ENCODE results near the gene OTUD4. TPM values are rescaled to one million over a fixed set of nuclear protein-coding genes. Genes with fewer than 3 reads are reported as not detected.

Gene OTUD4
- total RNA-seq, 1 donor from 2014 or later: 47.4 TPM

DNA sequence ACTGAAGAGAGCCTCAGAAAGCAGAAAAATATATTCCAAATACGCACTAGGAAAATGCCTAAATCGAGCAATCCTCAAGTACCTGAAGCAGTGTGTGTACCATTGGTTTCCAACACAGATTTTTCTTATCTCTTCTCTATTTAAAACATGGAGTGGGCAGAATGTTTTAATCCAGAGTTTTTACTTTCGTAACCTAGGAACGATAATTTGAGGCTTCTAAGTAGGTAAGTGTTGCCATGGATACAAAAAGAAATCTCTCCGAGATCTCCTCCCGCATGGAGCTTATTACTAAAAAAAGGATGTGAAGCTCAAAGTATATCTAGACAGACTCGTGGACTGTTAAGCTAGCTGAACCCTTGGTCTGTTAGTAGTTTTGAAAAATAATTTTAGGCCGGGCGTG is 23.0 kb upstream of the OTUD4 start:
- Histone ChIP-seq H3K79me2 (ENCODE audit: insufficient read depth, low read length) (no peaks in the 10 kb centered on the region), H3K4me2 (ENCODE audit: low read length) (no peak overlapping the region), H3K4me1 (ENCODE audit: insufficient read depth, low read length) (no peaks in the 10 kb centered on the region), H3K9ac (ENCODE audit: low read length) (no peak overlapping the region), H3K9me3 (ENCODE audit: insufficient read depth, low read depth, low read length) (no peaks in the 10 kb centered on the region), H3K27ac (ENCODE audit: low read depth, low read length) (no peak overlapping the region), H4K20me1 (ENCODE audit: insufficient read depth, low read length) (no peaks in the 10 kb centered on the region), H3K36me3 (ENCODE audit: insufficient read depth, low read length) (no peaks in the 10 kb centered on the region), H2AFZ (ENCODE audit: low read depth, low read length) (no peak overlapping the region), H3K27me3 (ENCODE audit: insufficient read depth, low read length) (no peaks in the 10 kb centered on the region), H3K4me3 (ENCODE audit: insufficient read depth, low read depth, low read length) (no peak overlapping the region)
- FAIRE-seq (no peak), DNase-seq (ENCODE audit: low read depth) (no peak)
- TF ChIP-seq, protein P1, sequence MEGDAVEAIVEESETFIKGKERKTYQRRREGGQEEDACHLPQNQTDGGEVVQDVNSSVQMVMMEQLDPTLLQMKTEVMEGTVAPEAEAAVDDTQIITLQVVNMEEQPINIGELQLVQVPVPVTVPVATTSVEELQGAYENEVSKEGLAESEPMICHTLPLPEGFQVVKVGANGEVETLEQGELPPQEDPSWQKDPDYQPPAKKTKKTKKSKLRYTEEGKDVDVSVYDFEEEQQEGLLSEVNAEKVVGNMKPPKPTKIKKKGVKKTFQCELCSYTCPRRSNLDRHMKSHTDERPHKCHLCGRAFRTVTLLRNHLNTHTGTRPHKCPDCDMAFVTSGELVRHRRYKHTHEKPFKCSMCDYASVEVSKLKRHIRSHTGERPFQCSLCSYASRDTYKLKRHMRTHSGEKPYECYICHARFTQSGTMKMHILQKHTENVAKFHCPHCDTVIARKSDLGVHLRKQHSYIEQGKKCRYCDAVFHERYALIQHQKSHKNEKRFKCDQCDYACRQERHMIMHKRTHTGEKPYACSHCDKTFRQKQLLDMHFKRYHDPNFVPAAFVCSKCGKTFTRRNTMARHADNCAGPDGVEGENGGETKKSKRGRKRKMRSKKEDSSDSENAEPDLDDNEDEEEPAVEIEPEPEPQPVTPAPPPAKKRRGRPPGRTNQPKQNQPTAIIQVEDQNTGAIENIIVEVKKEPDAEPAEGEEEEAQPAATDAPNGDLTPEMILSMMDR (IDR thresholded peaks at IDR 0.05; ENCODE audit: insufficient read depth, low read depth, low read length): no peak
- TF ChIP-seq EZH2 (IDR thresholded peaks at IDR 0.05; ENCODE audit: insufficient read depth, low read length): no peak
- no peaks in the 10 kb centered on the region for H3K4me1 Mint-ChIP-seq (ENCODE audit: low read depth, unreplicated experiment)
- no peaks in the 10 kb centered on the region for H3K9me3 Mint-ChIP-seq (ENCODE audit: unreplicated experiment)
- H3K27me3 Mint-ChIP-seq (ENCODE audit: low read depth, unreplicated experiment): no peaks in the 10 kb centered on the region
- no peak overlapping the region for H3K4me3 Mint-ChIP-seq (ENCODE audit: unreplicated experiment)
- H3K36me3 Mint-ChIP-seq (ENCODE audit: low read depth, unreplicated experiment): no peaks in the 10 kb centered on the region
- no peak overlapping the region for H3K27ac Mint-ChIP-seq (ENCODE audit: unreplicated experiment)

DNA sequence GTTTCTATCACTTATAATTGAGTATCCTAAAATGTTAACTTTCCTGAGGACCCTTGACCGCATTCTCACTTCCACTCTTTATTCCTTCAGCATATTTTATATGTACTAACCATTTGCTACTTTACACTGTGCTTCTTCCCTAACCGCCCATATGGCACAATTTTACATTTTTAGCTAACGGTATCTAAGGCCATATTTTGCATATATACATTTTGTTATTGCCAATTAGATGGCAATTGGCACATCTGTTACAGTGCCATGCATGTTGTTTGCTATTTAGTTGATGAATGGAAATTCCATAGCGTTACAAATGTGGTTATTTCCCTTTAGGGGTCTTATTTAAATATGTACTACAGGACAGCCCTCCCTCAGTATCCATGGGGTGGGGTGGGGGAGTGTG is 20.0 kb upstream of the OTUD4 start:
- H3K4me2 ChIP-seq (ENCODE audit: low read length): no peak overlapping the region
- H3K27ac Mint-ChIP-seq (ENCODE audit: unreplicated experiment): no peak overlapping the region
- no peak for FAIRE-seq

DNA sequence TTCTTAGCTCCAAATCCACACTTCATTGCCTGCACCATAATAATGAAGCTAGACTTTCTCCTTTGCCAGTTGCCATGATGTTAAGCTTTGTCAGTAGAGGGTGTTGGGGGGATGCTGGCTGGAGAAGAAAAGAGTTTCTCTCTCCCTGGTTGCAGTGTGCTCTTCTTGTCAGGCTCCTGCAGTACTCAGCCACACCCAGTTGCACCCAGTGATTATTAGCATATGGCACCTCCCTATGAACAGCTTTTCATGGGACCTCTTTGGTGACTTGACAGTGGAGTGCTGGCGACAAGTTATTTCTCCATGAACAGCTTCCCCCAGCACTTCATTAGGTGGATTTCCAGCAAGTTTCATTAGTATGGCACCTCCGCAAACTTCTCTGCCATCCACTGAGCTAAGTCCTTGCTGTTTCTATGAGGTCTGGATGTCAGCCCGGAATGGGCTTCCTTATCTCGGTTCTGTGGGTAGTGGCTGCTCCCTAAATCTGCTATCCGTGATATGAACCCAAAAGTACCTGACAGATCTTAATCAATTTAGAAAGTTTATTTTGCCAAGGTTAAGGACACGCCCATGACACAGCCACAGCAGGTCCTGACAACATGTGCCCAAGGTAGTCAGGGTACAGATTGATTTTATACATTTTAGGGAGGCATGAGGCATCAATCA is 18.8 kb upstream of the OTUD4 start:
- Mint-ChIP-seq H3K4me3 (ENCODE audit: unreplicated experiment) (no peak overlapping the region), H3K9me3 (ENCODE audit: unreplicated experiment) (peaks cover 1% of the 10 kb centered on the region), H3K27ac (ENCODE audit: unreplicated experiment) (no peak overlapping the region), H3K27me3 (ENCODE audit: low read depth, unreplicated experiment) (no peaks in the 10 kb centered on the region), H3K36me3 (ENCODE audit: low read depth, unreplicated experiment) (no peaks in the 10 kb centered on the region), H3K4me1 (ENCODE audit: low read depth, unreplicated experiment) (no peaks in the 10 kb centered on the region)
- H3K4me3 ChIP-seq (ENCODE audit: insufficient read depth, low read depth, low read length): no peak overlapping the region
- no peaks in the 10 kb centered on the region for H3K27me3 ChIP-seq (ENCODE audit: insufficient read depth, low read length)
- H2AFZ ChIP-seq (ENCODE audit: low read depth, low read length): no peak overlapping the region
- no peaks in the 10 kb centered on the region for H3K79me2 ChIP-seq (ENCODE audit: insufficient read depth, low read length)
- H4K20me1 ChIP-seq (ENCODE audit: insufficient read depth, low read length): no peaks in the 10 kb centered on the region
- H3K9ac ChIP-seq (ENCODE audit: low read length): no peak overlapping the region
- H3K9me3 ChIP-seq (ENCODE audit: insufficient read depth, low read depth, low read length): no peaks in the 10 kb centered on the region
- DNase-seq (ENCODE audit: low read depth) (no peak), FAIRE-seq (no peak)
- H3K4me1 ChIP-seq (ENCODE audit: insufficient read depth, low read length): no peaks in the 10 kb centered on the region
- H3K36me3 ChIP-seq (ENCODE audit: insufficient read depth, low read length): no peaks in the 10 kb centered on the region
- no peak overlapping the region for H3K27ac ChIP-seq (ENCODE audit: low read depth, low read length)
- TF ChIP-seq, protein P1 (IDR thresholded peaks at IDR 0.05; ENCODE audit: insufficient read depth, low read depth, low read length): no peak
- no peak for TF ChIP-seq EZH2 (IDR thresholded peaks at IDR 0.05; ENCODE audit: insufficient read depth, low read length)
- H3K4me2 ChIP-seq (ENCODE audit: low read length): no peak overlapping the region

More for the DNA sequence above, 20.0 kb upstream of the OTUD4 start:
- Mint-ChIP-seq H3K36me3 (ENCODE audit: low read depth, unreplicated experiment) (no peaks in the 10 kb centered on the region), H3K27me3 (ENCODE audit: low read depth, unreplicated experiment) (no peaks in the 10 kb centered on the region), H3K9me3 (ENCODE audit: unreplicated experiment) (no peaks in the 10 kb centered on the region), H3K4me3 (ENCODE audit: unreplicated experiment) (no peak overlapping the region), H3K4me1 (ENCODE audit: low read depth, unreplicated experiment) (no peaks in the 10 kb centered on the region)
- H3K4me1 ChIP-seq (ENCODE audit: insufficient read depth, low read length): no peaks in the 10 kb centered on the region
- no peak overlapping the region for H3K9ac ChIP-seq (ENCODE audit: low read length)
- DNase-seq (ENCODE audit: low read depth): no peak
- no peaks in the 10 kb centered on the region for H3K79me2 ChIP-seq (ENCODE audit: insufficient read depth, low read length)
- H3K27me3 ChIP-seq (ENCODE audit: insufficient read depth, low read length): no peaks in the 10 kb centered on the region
- H4K20me1 ChIP-seq (ENCODE audit: insufficient read depth, low read length): no peaks in the 10 kb centered on the region
- H3K36me3 ChIP-seq (ENCODE audit: insufficient read depth, low read length): no peaks in the 10 kb centered on the region
- no peak overlapping the region for H3K4me3 ChIP-seq (ENCODE audit: insufficient read depth, low read depth, low read length)
- TF ChIP-seq, protein P1 (IDR thresholded peaks at IDR 0.05; ENCODE audit: insufficient read depth, low read depth, low read length): no peak
- no peak for TF ChIP-seq EZH2 (IDR thresholded peaks at IDR 0.05; ENCODE audit: insufficient read depth, low read length)
- no peak overlapping the region for H3K27ac ChIP-seq (ENCODE audit: low read depth, low read length)
- no peaks in the 10 kb centered on the region for H3K9me3 ChIP-seq (ENCODE audit: insufficient read depth, low read depth, low read length)
- no peak overlapping the region for H2AFZ ChIP-seq (ENCODE audit: low read depth, low read length)
